ENCODE data around the gene MYL12A. TPM values are rescaled to one million over a fixed set of nuclear protein-coding genes. Genes with fewer than 3 reads are reported as not detected.

The MYL12A gene
- total RNA-seq, 4 donors from 2014 or later, result 256 to 378 (median 305) TPM

DNA sequence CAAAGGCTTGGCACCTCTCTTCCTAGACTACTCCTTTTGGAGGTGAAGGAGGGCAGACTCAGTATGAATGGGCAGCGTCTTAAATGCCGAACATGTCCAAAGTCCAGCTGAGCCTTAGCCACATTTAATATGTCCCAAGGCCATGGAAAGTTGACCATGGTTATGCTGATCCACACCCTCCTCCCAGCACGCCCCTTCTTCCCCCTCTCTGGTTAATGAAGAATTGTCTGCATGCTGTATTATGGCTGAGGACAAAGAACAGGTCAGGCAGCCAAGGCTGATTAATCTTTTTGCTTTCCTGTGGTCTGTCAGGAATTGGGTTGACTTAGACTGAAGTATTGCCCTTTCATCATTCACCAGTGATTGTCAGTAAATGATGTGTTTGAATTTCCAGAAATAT lies 22.0 kb upstream of the MYL12A start:
- no peak for TF ChIP-seq POLR2A (IDR thresholded peaks at IDR 0.05)
- TF ChIP-seq, protein P1, sequence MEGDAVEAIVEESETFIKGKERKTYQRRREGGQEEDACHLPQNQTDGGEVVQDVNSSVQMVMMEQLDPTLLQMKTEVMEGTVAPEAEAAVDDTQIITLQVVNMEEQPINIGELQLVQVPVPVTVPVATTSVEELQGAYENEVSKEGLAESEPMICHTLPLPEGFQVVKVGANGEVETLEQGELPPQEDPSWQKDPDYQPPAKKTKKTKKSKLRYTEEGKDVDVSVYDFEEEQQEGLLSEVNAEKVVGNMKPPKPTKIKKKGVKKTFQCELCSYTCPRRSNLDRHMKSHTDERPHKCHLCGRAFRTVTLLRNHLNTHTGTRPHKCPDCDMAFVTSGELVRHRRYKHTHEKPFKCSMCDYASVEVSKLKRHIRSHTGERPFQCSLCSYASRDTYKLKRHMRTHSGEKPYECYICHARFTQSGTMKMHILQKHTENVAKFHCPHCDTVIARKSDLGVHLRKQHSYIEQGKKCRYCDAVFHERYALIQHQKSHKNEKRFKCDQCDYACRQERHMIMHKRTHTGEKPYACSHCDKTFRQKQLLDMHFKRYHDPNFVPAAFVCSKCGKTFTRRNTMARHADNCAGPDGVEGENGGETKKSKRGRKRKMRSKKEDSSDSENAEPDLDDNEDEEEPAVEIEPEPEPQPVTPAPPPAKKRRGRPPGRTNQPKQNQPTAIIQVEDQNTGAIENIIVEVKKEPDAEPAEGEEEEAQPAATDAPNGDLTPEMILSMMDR (IDR thresholded peaks at IDR 0.05), result no peak
- intact Hi-C loops (cut with DNase I; ENCODE audit: low total_unique reads), result no loop called here
- Histone ChIP-seq H3K4me1 (no peaks in the 10 kb centered on the region), H3K27me3 (no peaks in the 10 kb centered on the region), H3K27ac (no peak overlapping the region), H3K36me3 (no peaks in the 10 kb centered on the region), H3K4me3 (no peak overlapping the region), H3K9me3 (no peaks in the 10 kb centered on the region)
- no peak for DNase-seq

- intact Hi-C loops (cut with DNase I; ENCODE audit: low total_unique reads), result no loop called here
- no peaks in the 10 kb centered on the region for H3K27me3 ChIP-seq
- no peak for DNase-seq
- H3K9me3 ChIP-seq, result no peaks in the 10 kb centered on the region
- no peak for TF ChIP-seq POLR2A (IDR thresholded peaks at IDR 0.05)
- TF ChIP-seq, protein P1 (IDR thresholded peaks at IDR 0.05), result no peak
- H3K4me1 ChIP-seq, result no peaks in the 10 kb centered on the region
- H3K27ac ChIP-seq, result no peak overlapping the region
- no peak overlapping the region for H3K4me3 ChIP-seq
- H3K36me3 ChIP-seq, result no peaks in the 10 kb centered on the region
These were observed 21.6 kb upstream of the MYL12A start for GRCh38 chr18:3226048-3226447.

DNA sequence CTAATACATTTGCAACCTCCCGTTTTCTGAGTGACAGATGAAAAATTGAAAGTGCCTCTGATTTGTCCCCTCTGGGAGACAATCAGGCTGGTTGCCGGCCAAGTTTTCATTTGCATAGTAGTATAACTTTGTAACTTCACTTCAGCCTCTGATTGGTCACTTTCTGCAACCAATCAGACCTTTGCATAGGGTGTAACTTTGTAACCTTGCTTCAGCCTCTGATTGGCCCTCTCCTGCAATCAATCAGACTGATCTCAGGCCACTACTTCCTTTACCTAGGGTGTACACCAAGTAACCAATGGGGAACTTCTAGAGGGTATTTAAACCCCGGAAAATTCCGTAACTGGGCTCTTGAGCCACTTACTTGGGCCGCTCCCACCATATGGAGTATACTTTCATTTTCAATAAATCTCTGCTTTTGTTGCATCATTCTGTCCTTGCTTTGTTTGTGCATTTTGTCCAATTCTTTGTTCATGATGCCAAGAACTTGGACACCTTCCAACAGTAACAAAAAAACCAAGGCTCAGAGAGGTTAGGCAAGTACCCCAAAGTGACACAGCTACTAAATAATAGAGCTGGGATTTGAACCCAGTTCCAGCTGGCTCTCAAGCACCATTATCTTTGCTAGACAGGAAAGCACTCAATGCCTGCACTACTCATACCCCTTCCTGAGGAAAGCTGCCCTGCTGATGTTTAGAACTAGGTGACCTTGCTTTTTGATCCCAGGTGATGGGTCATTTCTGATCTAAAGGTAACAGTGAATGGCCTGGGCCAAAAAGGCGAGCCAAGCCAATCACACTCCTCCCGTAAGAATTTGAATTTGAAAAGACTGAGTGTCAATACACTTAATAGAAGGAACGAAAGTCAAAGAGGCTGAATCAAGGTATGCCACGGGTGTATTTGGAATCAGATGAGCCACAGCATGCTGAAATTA lies 16.9 kb upstream of the MYL12A start:
- TF ChIP-seq, protein P1 (IDR thresholded peaks at IDR 0.05), result no peak
- no peak for TF ChIP-seq POLR2A (IDR thresholded peaks at IDR 0.05)
- Histone ChIP-seq H3K36me3 (no peaks in the 10 kb centered on the region), H3K4me3 (no peak overlapping the region), H3K27ac (no peak overlapping the region), H3K27me3 (no peaks in the 10 kb centered on the region), H3K9me3 (no peaks in the 10 kb centered on the region), H3K4me1 (no peaks in the 10 kb centered on the region)
- no peak for DNase-seq
- intact Hi-C loops (cut with DNase I; ENCODE audit: low total_unique reads), result no loop called here

DNA sequence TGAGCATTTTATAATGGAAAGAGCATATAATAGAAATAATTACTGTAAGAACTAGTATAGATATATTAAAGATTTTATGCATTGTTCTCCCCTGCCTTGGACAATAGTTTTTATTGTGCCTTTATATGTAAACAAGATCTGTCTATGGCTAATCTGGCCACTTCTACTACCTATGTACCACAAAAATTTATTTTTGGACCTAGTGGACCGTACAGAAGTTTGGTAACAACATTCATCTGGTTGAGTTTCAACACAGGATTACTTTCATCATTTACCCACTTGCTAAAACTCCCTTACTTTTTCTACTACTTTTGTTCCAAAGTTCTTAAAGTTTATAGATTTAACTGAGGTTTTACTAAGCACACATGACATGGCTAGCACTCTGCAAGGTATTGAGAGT lies 14.6 kb upstream of the MYL12A start:
- no peak for TF ChIP-seq POLR2A (IDR thresholded peaks at IDR 0.05)
- TF ChIP-seq, protein P1 (IDR thresholded peaks at IDR 0.05), result no peak
- Histone ChIP-seq H3K4me3 (no peak overlapping the region), H3K27ac (no peak overlapping the region), H3K27me3 (no peaks in the 10 kb centered on the region), H3K9me3 (no peaks in the 10 kb centered on the region), H3K4me1 (no peaks in the 10 kb centered on the region), H3K36me3 (no peaks in the 10 kb centered on the region)
- DNase-seq, result no peak
- intact Hi-C loops (cut with DNase I; ENCODE audit: low total_unique reads), result no loop called here

GRCh38 chr18:3233433-3234168 lies 14.0 kb upstream of the MYL12A start:
- H3K27me3 ChIP-seq, result no peaks in the 10 kb centered on the region
- no peak for DNase-seq
- intact Hi-C loops (cut with DNase I; ENCODE audit: low total_unique reads), result no loop called here

More at GRCh38 chr18:3233433-3234168, 14.0 kb upstream of the MYL12A start:
- H3K27ac ChIP-seq, result no peak overlapping the region
- H3K4me1 ChIP-seq, result no peaks in the 10 kb centered on the region
- no peaks in the 10 kb centered on the region for H3K36me3 ChIP-seq
- H3K4me3 ChIP-seq, result no peak overlapping the region
- TF ChIP-seq, protein P1 (IDR thresholded peaks at IDR 0.05), result no peak
- no peak for TF ChIP-seq POLR2A (IDR thresholded peaks at IDR 0.05)
- H3K9me3 ChIP-seq, result no peaks in the 10 kb centered on the region
